HG03558 (cell line): ENCODE results near the gene C9orf78.

Experiments used
- ATAC-seq: cut with Tn5 transposase; IDR thresholded peaks from one replicate; pipeline ENCODE4 v1.9.1; 2021; ENCODE audit warnings: moderate number of reproducible peaks; ENCODE audit not compliant: unreplicated experiment; ENCODE audit errors: extremely low read depth

C9orf78 gene

GRCh38 chr9:129835128-129835859 lies at the start of gene C9orf78, which contains the start of gene USP20:
TSS of gene C9orf78 (minus strand) at chr9:129835275. CDS start at chr9:129835221, 54 bp downstream.
TSS of gene USP20 (plus strand) at chr9:129835458. CDS start at chr9:129852556, 17,098 bp downstream.
- peak; percentile 73 for ATAC-seq

- peak; percentile 30 for ATAC-seq
Measured at GRCh38 chr9:129884220-129885017, 49.3 kb upstream of the C9orf78 start.

- ATAC-seq = no peak
Measured at GRCh38 chr9:129881547-129882324, 46.7 kb upstream of the C9orf78 start.

- no peak for ATAC-seq
Measured at GRCh38 chr9:129880654-129881546, 45.8 kb upstream of the C9orf78 start.

- ATAC-seq = no peak
Measured at GRCh38 chr9:129879991-129880653, 45.0 kb upstream of the C9orf78 start.

GRCh38 chr9:129879103-129879699 lies 44.1 kb upstream of the C9orf78 start:
- ATAC-seq = no peak

- ATAC-seq = no peak
Measured at GRCh38 chr9:129878291-129878690, 43.2 kb upstream of the C9orf78 start.

GRCh38 chr9:129876815-129877214 lies 41.7 kb upstream of the C9orf78 start:
- ATAC-seq = no peak

GRCh38 chr9:129875687-129876395 lies 40.8 kb upstream of the C9orf78 start:
- no peak for ATAC-seq

GRCh38 chr9:129875181-129875611 lies 40.1 kb upstream of the C9orf78 start:
- ATAC-seq = no peak

GRCh38 chr9:129874261-129875101 lies 39.4 kb upstream of the C9orf78 start:
- no peak for ATAC-seq

GRCh38 chr9:129873563-129874190 lies 38.6 kb upstream of the C9orf78 start:
- ATAC-seq = no peak

GRCh38 chr9:129871046-129871445 lies 36.0 kb upstream of the C9orf78 start:
- ATAC-seq = no peak

GRCh38 chr9:129869585-129870501 lies 34.8 kb upstream of the C9orf78 start:
- ATAC-seq = no peak

GRCh38 chr9:129868872-129869486 lies 33.9 kb upstream of the C9orf78 start:
- no peak for ATAC-seq
